ENCODE results near the gene IL31.
"Not testable (repeated sequence)": the region's sequence is repeated elsewhere in the genome, so short reads cannot be mapped to it uniquely, and the experiment has no call there.

The IL31 gene

GRCh38 chr12:122190842-122191668 lies 17.0 kb upstream of the IL31 start:
- peak; percentile 48 for DNase-seq

DNA sequence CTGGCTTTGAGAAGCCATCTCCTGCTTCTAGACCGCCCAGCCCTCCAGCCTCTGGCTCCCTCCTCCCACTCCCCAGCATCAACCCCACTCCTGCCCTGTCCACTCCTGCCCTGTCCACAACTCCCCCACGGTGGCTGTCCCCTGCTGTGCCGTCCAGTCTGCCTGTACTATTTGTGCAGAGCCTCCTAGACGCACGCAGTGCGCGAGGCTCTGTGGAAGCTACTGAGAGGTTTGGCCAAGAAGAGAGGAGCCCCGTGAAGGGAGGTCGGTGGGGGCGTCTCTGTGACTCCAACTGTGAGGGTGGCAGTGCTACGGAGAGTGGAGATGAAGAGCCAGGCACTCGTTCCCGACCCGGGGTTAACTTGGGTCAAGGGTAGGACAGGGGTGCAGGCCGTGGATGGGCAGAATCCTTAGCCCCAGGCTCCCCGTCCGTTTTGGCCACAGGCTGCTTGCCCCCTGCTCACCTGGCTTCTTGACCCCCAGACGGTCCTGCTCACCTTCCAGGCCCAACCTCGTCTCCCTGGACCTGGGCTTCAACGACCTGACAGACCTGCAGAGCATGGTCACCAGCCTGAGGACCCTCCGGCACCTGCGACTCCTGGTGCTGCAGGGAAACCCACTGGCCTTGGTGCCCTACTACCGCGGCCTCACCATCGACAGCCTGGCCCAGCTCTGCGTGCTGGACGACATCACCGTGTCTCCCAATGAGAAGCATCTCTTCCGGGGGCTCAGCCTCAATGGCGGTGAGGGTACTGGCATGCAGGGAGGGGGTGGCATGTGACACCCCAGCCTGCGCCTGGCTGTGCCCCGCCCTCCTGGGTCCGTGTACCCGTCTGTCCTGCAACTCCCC lies 15.8 kb upstream of the IL31 start:
- no peak for DNase-seq

- DNase-seq: no peak
These were observed 13.4 kb upstream of the IL31 start for GRCh38 chr12:122187466-122187865.

- DNase-seq: no peak
These were observed 11.6 kb upstream of the IL31 start for GRCh38 chr12:122185494-122186082.

GRCh38 chr12:122185079-122185478 lies 11.1 kb upstream of the IL31 start:
- no peak for DNase-seq

GRCh38 chr12:122184517-122184916 lies 10.5 kb upstream of the IL31 start:
- DNase-seq: no peak

GRCh38 chr12:122183588-122183940 lies 9.5 kb upstream of the IL31 start:
- no peak for DNase-seq

DNA sequence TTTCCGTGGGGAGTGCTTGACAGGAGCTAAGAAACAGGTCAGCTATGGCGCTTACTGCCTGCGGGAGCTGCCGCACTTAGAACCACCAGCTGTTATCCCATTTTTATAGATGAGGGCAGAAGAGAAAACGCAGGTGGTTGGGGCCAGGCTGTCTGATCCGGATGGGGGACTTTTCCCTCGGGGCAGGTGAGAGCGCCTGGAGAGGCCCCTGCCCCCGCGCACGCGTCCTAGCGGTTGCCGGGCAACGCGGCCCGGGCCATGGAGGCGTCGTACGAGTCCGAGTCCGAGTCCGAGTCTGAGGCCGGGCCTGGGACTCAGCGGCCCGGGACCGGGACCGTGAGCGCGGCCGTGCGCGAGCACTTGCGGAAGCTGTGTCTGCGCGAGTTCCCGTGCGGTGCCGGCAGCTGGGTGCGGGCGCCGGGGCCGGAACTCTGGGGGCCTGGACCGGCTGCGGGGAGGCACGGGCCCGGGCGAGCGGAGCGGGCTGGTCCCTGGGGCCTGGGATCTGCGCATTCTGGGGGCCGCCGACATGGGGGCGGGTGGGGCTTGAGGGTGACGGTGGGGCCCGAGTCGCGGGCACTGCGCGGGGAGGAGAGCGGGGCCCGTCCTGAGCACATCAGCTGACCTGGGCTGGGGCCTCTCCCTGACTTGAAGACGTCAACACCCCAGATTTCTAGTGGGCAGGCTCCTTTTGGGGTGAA lies 9.0 kb upstream of the IL31 start, which contains the start of gene LRRC43:
Gene LRRC43 (plus strand): TSS at position 237 of the 701 bp plus-strand sequence. CDS start 22 bp downstream, at position 259.
- peak; percentile 73 for DNase-seq

- not testable (repeated sequence) for DNase-seq
These were observed 2.5 kb upstream of the IL31 start for GRCh38 chr12:122176473-122176872.

DNA sequence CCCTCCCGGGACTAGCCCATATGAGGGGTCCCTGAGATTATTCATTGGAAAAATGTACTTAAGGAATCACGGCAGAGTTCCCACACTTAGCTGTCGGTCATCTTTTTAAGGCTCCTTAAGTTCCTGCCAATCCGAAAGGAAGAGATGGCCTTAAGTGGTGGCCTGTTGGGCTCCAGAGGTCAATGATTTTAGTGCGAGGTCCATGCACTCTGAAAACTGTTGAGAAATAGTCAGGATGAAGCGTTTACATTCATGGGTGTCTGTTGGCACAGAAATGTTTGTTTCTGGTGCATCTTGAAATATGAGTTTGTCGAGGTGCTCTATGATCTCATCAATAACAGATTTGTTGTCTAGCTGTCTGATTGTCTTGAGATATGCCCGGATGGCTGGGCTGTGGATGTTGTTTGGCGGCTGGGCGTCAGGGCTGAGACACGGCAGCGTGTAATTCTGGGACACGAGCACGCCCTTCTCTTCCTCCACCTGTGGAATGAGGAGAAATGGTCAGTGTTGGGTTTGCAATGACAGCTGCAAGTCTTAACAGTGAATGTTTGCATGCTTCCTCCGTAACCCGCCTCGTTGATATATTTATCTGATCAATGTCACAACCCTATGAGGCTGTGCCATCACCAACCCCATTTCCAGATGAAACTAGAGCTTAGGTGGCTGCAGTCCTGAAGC lies 1.6 kb downstream of the IL31 start:
- no peak for DNase-seq

- DNase-seq: no peak
These were observed 2.6 kb downstream of the IL31 start for GRCh38 chr12:122171399-122171798.

GRCh38 chr12:122168492-122168891 lies 5.5 kb downstream of the IL31 start:
- no peak for DNase-seq

- DNase-seq: no peak
These were observed 6.6 kb downstream of the IL31 start for GRCh38 chr12:122167356-122167925.

DNA sequence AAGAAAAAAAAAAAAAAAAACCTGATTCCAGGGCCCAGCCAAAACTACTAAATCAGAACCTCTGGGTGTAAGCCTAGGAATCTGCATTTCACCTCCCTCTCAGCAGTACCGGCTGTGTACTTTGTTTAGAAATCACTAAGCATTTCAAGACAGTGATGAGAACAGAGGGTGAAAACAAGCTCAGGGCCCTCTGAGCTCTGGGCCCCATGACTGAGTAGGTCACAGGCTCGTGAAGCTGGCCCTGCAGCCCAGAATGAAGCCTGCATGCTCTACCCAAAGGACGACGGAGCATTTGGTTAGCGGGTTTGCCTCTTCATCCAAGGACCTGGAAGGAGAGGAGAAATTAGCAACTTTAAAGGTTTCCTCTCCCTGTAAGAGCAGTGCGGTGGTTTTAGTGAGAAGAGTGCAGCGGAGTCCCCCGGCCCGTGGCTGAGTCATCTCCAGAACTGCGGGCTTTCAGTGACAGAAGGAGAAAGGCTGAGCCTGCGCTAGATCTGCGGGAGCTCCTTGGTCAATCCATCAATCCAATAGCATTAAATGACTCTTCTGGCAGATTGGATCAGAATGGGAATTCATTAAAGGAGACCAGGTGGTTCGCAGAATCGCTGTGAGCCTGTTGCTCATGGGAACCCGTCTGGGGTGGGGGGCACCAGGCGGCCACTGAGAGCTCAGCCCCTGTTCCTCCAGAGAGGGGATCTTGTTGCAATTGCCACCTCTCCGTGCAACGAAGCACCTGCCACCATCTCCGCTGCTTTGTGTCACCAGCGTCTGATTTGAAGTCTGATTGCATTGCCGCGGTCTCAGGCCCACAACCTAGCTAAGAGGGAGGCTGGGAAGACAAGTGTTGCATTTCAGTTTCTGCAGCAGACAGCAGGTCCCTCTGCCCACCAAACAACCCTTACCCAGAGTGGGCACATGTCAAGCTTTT lies 7.3 kb downstream of the IL31 start:
- no peak for DNase-seq

DNA sequence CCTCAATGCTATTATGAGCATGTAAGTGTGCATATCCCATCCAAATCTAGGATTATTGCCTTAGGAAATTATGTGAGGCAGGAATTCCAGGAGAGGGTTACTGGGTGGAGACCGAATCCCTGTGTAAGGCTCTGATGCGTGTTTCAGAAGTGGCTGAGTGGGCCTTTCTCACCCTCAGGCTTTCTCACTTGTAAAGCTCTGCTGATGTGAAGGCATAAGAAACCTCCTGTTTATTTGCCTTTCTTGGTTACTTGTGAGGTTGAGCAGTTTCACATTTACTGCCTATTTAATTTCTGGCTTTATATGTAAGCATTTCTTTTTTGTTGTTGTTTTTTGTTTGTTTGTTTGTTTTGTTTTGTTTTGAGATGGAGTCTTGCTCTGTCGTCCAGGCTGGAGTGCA lies 11.0 kb downstream of the IL31 start:
- DNase-seq: no peak

DNA sequence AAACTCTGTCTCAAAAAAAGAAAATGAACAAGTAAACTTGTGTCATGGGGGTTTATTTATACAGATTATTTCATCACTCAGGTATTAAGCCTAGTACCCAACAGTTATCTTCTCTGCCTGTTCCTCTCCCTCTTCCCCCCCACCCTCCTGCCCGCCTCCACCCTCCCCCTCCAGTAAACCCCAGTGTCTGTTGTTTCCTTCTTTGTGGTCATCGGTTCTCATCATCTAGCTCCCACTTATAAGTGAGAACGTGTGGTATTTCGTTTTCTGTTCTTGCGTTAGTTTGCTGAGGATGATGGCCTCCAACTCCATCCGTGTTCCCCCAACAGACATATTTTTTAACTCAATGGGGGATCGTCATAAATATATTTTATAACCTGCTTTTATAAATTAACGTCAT lies 12.3 kb downstream of the IL31 start:
- no peak for DNase-seq

GRCh38 chr12:122160761-122161160 lies 13.3 kb downstream of the IL31 start:
- DNase-seq: no peak

- no peak for DNase-seq
These were observed 14.1 kb downstream of the IL31 start for GRCh38 chr12:122159882-122160281.

GRCh38 chr12:122158700-122159285 lies 15.2 kb downstream of the IL31 start:
- no peak for DNase-seq

- no peak for DNase-seq
These were observed 18.3 kb downstream of the IL31 start for GRCh38 chr12:122155705-122156104.

All from NCI-H510A (cell line).